GM21381 (cell line): ENCODE data around the gene LDAF1.
"Not testable (repeated sequence)": the region's sequence is repeated elsewhere in the genome, so short reads cannot be mapped to it uniquely, and the experiment has no call there.

Experiments used
- ATAC-seq: cut with Tn5 transposase; IDR thresholded peaks from one replicate; pipeline ENCODE4 v1.9.1; 2021; ENCODE audit warnings: mild to moderate bottlenecking, moderate library complexity; ENCODE audit not compliant: unreplicated experiment

Gene LDAF1

GRCh38 chr16:21158208-21159110 is at the start of gene LDAF1:
LDAF1 (plus strand) TSS chr16:21158674; CDS start chr16:21161183, 2,509 bp downstream.
- ATAC-seq = peak; percentile 90

- ATAC-seq = not testable (repeated sequence)
Observed at GRCh38 chr16:21115551-21115950, 42.9 kb upstream of the LDAF1 start.

- ATAC-seq = no peak
Observed at GRCh38 chr16:21116148-21116693, 42.3 kb upstream of the LDAF1 start.

- no peak for ATAC-seq
Observed at GRCh38 chr16:21117567-21117966, 40.9 kb upstream of the LDAF1 start.

- no peak for ATAC-seq
Observed at GRCh38 chr16:21120976-21121520, 37.4 kb upstream of the LDAF1 start.

- no peak for ATAC-seq
Observed at GRCh38 chr16:21125191-21125590, 33.3 kb upstream of the LDAF1 start.

- no peak for ATAC-seq
Observed at GRCh38 chr16:21126518-21126917, 32.0 kb upstream of the LDAF1 start.

GRCh38 chr16:21128991-21129390 is 29.5 kb upstream of the LDAF1 start:
- no peak for ATAC-seq

GRCh38 chr16:21130811-21131210 is 27.7 kb upstream of the LDAF1 start:
- ATAC-seq = no peak

- ATAC-seq = no peak
Observed at GRCh38 chr16:21134053-21134452, 24.4 kb upstream of the LDAF1 start.

- no peak for ATAC-seq
Observed at GRCh38 chr16:21145738-21146137, 12.7 kb upstream of the LDAF1 start.

GRCh38 chr16:21150375-21151001 is 8.0 kb upstream of the LDAF1 start, which contains the start of gene DNAH3:
DNAH3 (minus strand) TSS chr16:21150846; CDS start chr16:21150319, 527 bp downstream.
- ATAC-seq = no peak

- not testable (repeated sequence) for ATAC-seq
Observed at GRCh38 chr16:21152160-21153030, 6.1 kb upstream of the LDAF1 start.

GRCh38 chr16:21153124-21153729 is 5.2 kb upstream of the LDAF1 start:
- not testable (repeated sequence) for ATAC-seq

- ATAC-seq = not testable (repeated sequence)
Observed at GRCh38 chr16:21156011-21156410, 2.5 kb upstream of the LDAF1 start.

GRCh38 chr16:21156767-21157467 is 1.6 kb upstream of the LDAF1 start:
- ATAC-seq = no peak

- ATAC-seq = no peak
Observed at GRCh38 chr16:21157632-21158031, 842 bp upstream of the LDAF1 start.

- ATAC-seq = no peak
Observed at GRCh38 chr16:21159281-21159951, 942 bp downstream of the LDAF1 start.

- no peak for ATAC-seq
Observed at GRCh38 chr16:21160276-21160675, 1.8 kb downstream of the LDAF1 start.
